H1 (cell line): ENCODE measurements around the gene ZNF487.

Experiments used
- EP300 ChIP-seq, 2 experiments: IDR thresholded peaks; 1 replicate in 1 of 2; 2 replicates in 1 of 2; pipeline ENCODE4 v1.6.1; 2011 to 2012; ENCODE audit warnings: low read depth in 2 of 2, low read length in 2 of 2, mild to moderate bottlenecking in 2 of 2, borderline replicate concordance in 1 of 2, inconsistent platforms in 1 of 2, moderate library complexity in 1 of 2
- MAFK ChIP-seq: IDR thresholded peaks from 2 replicates; pipeline ENCODE4 v1.6.1; 2012; ENCODE audit warnings: low read depth, mild to moderate bottlenecking, improper control_type of control experiment, low read length
- NRF1 ChIP-seq: IDR thresholded peaks from 2 replicates; pipeline ENCODE4 v1.6.1; 2011; ENCODE audit warnings: mild to moderate bottlenecking, low read depth, low read length, improper control_type of control experiment
- RFX5 ChIP-seq: IDR thresholded peaks from 2 replicates; pipeline ENCODE4 v1.6.1; 2011; ENCODE audit warnings: low read depth, low read length, improper control_type of control experiment, borderline replicate concordance
- SP1 ChIP-seq: IDR thresholded peaks from 2 replicates; pipeline ENCODE4 v1.6.1; 2011; ENCODE audit warnings: low read depth, low read length
- TEAD4 ChIP-seq: IDR thresholded peaks from 2 replicates; pipeline ENCODE4 v1.6.1; 2012; ENCODE audit warnings: low read depth, low read length, inconsistent platforms, mixed read lengths
- TF ChIP-seq, protein P1 (sequence below), 3 experiments: IDR thresholded peaks; 1 replicate in 2 of 3; 2 replicates in 1 of 3; pipeline versions ENCODE4 v1.5.1 to v1.6.1; 2011; ENCODE audit warnings: low read length in 3 of 3, mild to moderate bottlenecking in 3 of 3, inconsistent platforms in 2 of 3, low read depth in 1 of 3, moderate library complexity in 1 of 3; ENCODE audit not compliant: insufficient read depth in 1 of 3; ENCODE audit errors: control extremely low read depth in 1 of 3

DNA sequence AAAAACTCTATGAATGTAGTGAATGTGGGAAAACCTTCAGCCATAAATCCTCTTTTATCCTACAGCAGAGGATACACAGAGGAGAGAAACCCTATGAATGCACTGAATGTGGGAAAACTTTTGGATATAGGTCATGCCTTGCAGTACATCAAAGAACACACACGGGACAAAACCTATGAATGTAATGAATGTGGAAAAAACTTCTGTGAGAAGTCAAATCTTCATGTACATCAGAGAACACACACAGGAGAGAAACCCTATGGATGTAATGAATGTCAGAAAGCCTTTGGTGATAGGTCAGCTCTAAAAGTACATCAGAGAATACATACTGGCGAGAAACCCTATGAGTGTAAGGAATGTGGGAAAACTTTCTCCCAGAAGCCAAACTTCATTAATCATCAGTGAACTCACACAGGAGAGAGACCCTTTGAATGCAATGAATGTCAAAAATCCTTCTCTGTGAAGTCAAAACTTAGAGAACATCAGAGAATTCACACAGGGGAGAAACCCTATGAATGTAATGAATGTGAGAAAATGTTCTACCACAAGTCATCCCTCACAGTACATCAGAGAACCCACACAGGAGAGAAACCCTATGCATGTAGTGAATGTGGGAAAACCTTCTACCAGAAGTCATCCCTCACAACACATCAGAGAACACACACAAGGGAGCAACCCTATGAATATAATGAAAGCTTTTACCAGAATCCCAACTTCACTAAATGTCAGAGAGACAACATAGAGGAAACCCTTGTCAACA, 45.6 kb downstream of the ZNF487 start:
- TF ChIP-seq EP300 (IDR thresholded peaks at IDR 0.05; ENCODE audit: borderline replicate concordance in 1 of 2, low read depth in 2 of 2, low read length in 2 of 2) (no peak), TEAD4 (no peak), NRF1 (no peak), MAFK (no peak), RFX5 (no peak), SP1 (no peak)
- TF ChIP-seq, protein P1, sequence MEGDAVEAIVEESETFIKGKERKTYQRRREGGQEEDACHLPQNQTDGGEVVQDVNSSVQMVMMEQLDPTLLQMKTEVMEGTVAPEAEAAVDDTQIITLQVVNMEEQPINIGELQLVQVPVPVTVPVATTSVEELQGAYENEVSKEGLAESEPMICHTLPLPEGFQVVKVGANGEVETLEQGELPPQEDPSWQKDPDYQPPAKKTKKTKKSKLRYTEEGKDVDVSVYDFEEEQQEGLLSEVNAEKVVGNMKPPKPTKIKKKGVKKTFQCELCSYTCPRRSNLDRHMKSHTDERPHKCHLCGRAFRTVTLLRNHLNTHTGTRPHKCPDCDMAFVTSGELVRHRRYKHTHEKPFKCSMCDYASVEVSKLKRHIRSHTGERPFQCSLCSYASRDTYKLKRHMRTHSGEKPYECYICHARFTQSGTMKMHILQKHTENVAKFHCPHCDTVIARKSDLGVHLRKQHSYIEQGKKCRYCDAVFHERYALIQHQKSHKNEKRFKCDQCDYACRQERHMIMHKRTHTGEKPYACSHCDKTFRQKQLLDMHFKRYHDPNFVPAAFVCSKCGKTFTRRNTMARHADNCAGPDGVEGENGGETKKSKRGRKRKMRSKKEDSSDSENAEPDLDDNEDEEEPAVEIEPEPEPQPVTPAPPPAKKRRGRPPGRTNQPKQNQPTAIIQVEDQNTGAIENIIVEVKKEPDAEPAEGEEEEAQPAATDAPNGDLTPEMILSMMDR (IDR thresholded peaks at IDR 0.05; ENCODE audit: control extremely low read depth in 1 of 3, insufficient read depth in 1 of 3, low read depth in 1 of 3, low read length in 3 of 3): no peak
